CD4-positive, alpha-beta T cell treated with Interleukin-15 for 4 hours (primary cell): ENCODE data around the gene RECQL.
A peak's percentile ranks its signal among the peaks of the same experiment; 100 is the strongest.

Source experiments
- DNase-seq: peaks from one replicate; pipeline ENCODE4 v3.0.0-alpha.2; 2020; ENCODE audit warnings: low spot score

RECQL gene

GRCh38 chr12:21501258-21502163 is at the start of gene RECQL, which contains the start of gene GOLT1B:
TSS of gene RECQL (minus strand) at chr12:21501635. CDS start at chr12:21499570, 2,065 bp downstream.
TSS of gene GOLT1B (plus strand) at chr12:21501789. CDS start at chr12:21501924, 135 bp downstream.
- peak; percentile 95 for DNase-seq

- DNase-seq, result no peak
Observed at GRCh38 chr12:21547437-21547836, 46.0 kb upstream of the RECQL start.

- DNase-seq, result no peak
Observed at GRCh38 chr12:21546716-21547115, 45.3 kb upstream of the RECQL start.

GRCh38 chr12:21545557-21545956 is 44.1 kb upstream of the RECQL start:
- no peak for DNase-seq

- DNase-seq, result no peak
Observed at GRCh38 chr12:21543151-21543550, 41.7 kb upstream of the RECQL start.

GRCh38 chr12:21542403-21542802 is 41.0 kb upstream of the RECQL start:
- no peak for DNase-seq

GRCh38 chr12:21541773-21542172 is 40.3 kb upstream of the RECQL start:
- no peak for DNase-seq

GRCh38 chr12:21539797-21540196 is 38.4 kb upstream of the RECQL start:
- no peak for DNase-seq

GRCh38 chr12:21538061-21538653 is 36.7 kb upstream of the RECQL start:
- DNase-seq, result no peak

- no peak for DNase-seq
Observed at GRCh38 chr12:21529456-21529855, 28.0 kb upstream of the RECQL start.

GRCh38 chr12:21528953-21529352 is 27.5 kb upstream of the RECQL start:
- DNase-seq, result no peak

- peak; percentile 45 for DNase-seq
Observed at GRCh38 chr12:21527451-21528180, 26.2 kb upstream of the RECQL start.

- DNase-seq, result no peak
Observed at GRCh38 chr12:21526721-21527345, 25.4 kb upstream of the RECQL start.

- DNase-seq, result no peak
Observed at GRCh38 chr12:21526053-21526452, 24.6 kb upstream of the RECQL start, which contains the start of gene SPX. TSS of gene SPX (plus strand) at chr12:21526296. CDS start at chr12:21526473, 177 bp downstream.

GRCh38 chr12:21523148-21523547 is 21.7 kb upstream of the RECQL start:
- DNase-seq, result no peak

GRCh38 chr12:21521541-21521940 is 20.1 kb upstream of the RECQL start:
- no peak for DNase-seq

- no peak for DNase-seq
Observed at GRCh38 chr12:21518451-21518850, 17.0 kb upstream of the RECQL start.

GRCh38 chr12:21516281-21516680 is 14.8 kb upstream of the RECQL start:
- DNase-seq, result no peak

GRCh38 chr12:21509768-21510167 is 8.3 kb upstream of the RECQL start:
- DNase-seq, result peak; percentile 23

GRCh38 chr12:21507849-21508248 is 6.4 kb upstream of the RECQL start:
- DNase-seq, result no peak

GRCh38 chr12:21505888-21506287 is 4.5 kb upstream of the RECQL start:
- no peak for DNase-seq

- DNase-seq, result no peak
Observed at GRCh38 chr12:21502872-21503271, 1.4 kb upstream of the RECQL start.
